B cell (primary cell): ENCODE data around the gene SLC4A11. TPM values are rescaled to one million over a fixed set of nuclear protein-coding genes. Genes with fewer than 3 reads are reported as not detected.
A peak's percentile ranks its signal among the peaks of the same experiment; 100 is the strongest.

Experiments
- ATAC-seq: fragments of 200-7000 bp; cut with Tn5 transposase; one replicate; pipeline ENCODE4 v1.10.0; 2021; ENCODE audit warnings: low read depth, mild to moderate bottlenecking, moderate number of reproducible peaks, moderate library complexity
- CTCF ChIA-PET: fragments of 350-600 bp; sonication (Branson Sonifier 250); formaldehyde crosslinking; loops from one replicate; lab custom pipeline; 2021; ENCODE audit warnings: antibody characterized with exemption, inconsistent platforms; lab: Charles Lee
- POLR2A ChIA-PET: fragments of 350-600 bp; sonication (Branson Sonifier 250); formaldehyde crosslinking; loops from one replicate; lab custom pipeline; 2021; ENCODE audit warnings: antibody characterized with exemption; lab: Charles Lee
- DNase-seq: peaks from one replicate; pipeline ENCODE4 v3.0.0; 2013
- H2AFZ ChIP-seq: 2 replicates; pipeline ENCODE4 v1.6.1; 2012; ENCODE audit warnings: mild to moderate bottlenecking, low read depth, low read length; ENCODE audit not compliant: insufficient read depth, poor library complexity, severe bottlenecking
- H3K27ac ChIP-seq, 2 donors: 1 replicate in 1 of 2; 2 replicates in 1 of 2; pipeline ENCODE4 v1.5.1; 2012 to 2013; ENCODE audit warnings: low read length in 2 of 2, mild to moderate bottlenecking in 2 of 2, moderate library complexity in 1 of 2
- H3K27me3 ChIP-seq, 4 experiments: fragments of 200-600 bp in 1 of 4; sonication (generic) in 1 of 4; replicated peaks in 1 of 4; 1 replicate in 2 of 4; 2 replicates in 2 of 4; pipeline versions ENCODE4 v1.6.1 to v1.7.0; 2013 to 2016; ENCODE audit warnings: low read length in 3 of 4, mild to moderate bottlenecking in 2 of 4, mixed read lengths in 1 of 4, moderate library complexity in 1 of 4; ENCODE audit not compliant: insufficient read depth in 4 of 4, control insufficient read depth in 3 of 4; ENCODE audit errors: control extremely low read depth in 1 of 4
- H3K36me3 ChIP-seq, 2 experiments: replicated peaks in 1 of 2; 1 replicate in 1 of 2; 2 replicates in 1 of 2; pipeline versions ENCODE4 v1.6.1 to v1.7.1; 2013; ENCODE audit warnings: low read length in 1 of 2; ENCODE audit not compliant: insufficient read depth in 2 of 2, control insufficient read depth in 1 of 2; ENCODE audit errors: control extremely low read depth in 1 of 2, extremely low read depth in 1 of 2
- H3K4me1 ChIP-seq, 2 donors: fragments of 200-600 bp in 1 of 2; sonication (generic) in 1 of 2; 1 replicate in 1 of 2; 2 replicates in 1 of 2; pipeline versions ENCODE4 v1.5.1 to v1.6.1; 2013 to 2017; ENCODE audit warnings: low read length in 2 of 2; ENCODE audit not compliant: control insufficient read depth in 2 of 2, insufficient read depth in 2 of 2
- H3K4me2 ChIP-seq: replicated peaks from 2 replicates; pipeline ENCODE3; 2012; ENCODE audit warnings: mild to moderate bottlenecking, low read depth, low read length; ENCODE audit not compliant: poor library complexity, severe bottlenecking
- H3K4me3 ChIP-seq, 5 experiments: fragments of 200-600 bp in 1 of 5; sonication (generic) in 1 of 5; 1 replicate in 3 of 5; 2 replicates in 2 of 5; pipeline versions ENCODE4 v1.5.1 to v1.7.0; 2011 to 2016; ENCODE audit warnings: low read length in 4 of 5, mild to moderate bottlenecking in 4 of 5, low read depth in 2 of 5, control low read depth in 1 of 5, moderate library complexity in 1 of 5; ENCODE audit not compliant: insufficient read depth in 1 of 5; ENCODE audit errors: control extremely low read depth in 1 of 5, extremely low read depth in 1 of 5
- H3K79me2 ChIP-seq: fragments of 200-600 bp; sonication (generic); one replicate; pipeline ENCODE4 v1.6.0; 2016; ENCODE audit warnings: low read length; ENCODE audit not compliant: control insufficient read depth, insufficient read depth
- H3K9ac ChIP-seq: fragments of 200-600 bp; sonication (generic); 2 replicates; pipeline ENCODE4 v1.6.1; 2017; ENCODE audit warnings: mild to moderate bottlenecking, low read length, moderate library complexity
- H3K9me3 ChIP-seq, 3 donors: one replicate each; pipeline versions ENCODE4 v1.6.1 to v1.7.1; 2013; ENCODE audit warnings: low read length in 2 of 3; ENCODE audit not compliant: control insufficient read depth in 2 of 3, insufficient read depth in 1 of 3; ENCODE audit errors: control extremely low read depth in 1 of 3
- H4K20me1 ChIP-seq: 2 replicates; pipeline ENCODE4 v1.6.0; 2012; ENCODE audit warnings: mild to moderate bottlenecking, low read length; ENCODE audit not compliant: insufficient read depth, control insufficient read depth, poor library complexity, severe bottlenecking
- H3K27ac Mint-ChIP-seq: one replicate; pipeline ENCODE4 v1.8.0; 2021; ENCODE audit warnings: mixed read lengths
- H3K27me3 Mint-ChIP-seq: one replicate; pipeline ENCODE4 v1.8.0; 2021; ENCODE audit warnings: mixed read lengths
- H3K4me1 Mint-ChIP-seq: one replicate; pipeline ENCODE4 v1.8.0; 2021; ENCODE audit warnings: mixed read lengths
- H3K4me3 Mint-ChIP-seq: one replicate; pipeline ENCODE4 v1.8.0; 2021; ENCODE audit warnings: mixed read lengths
- H3K9me3 Mint-ChIP-seq: one replicate; pipeline ENCODE4 v1.8.0; 2022; ENCODE audit warnings: mixed read lengths; ENCODE audit not compliant: insufficient read depth
- EZH2 ChIP-seq: IDR thresholded peaks from 2 replicates; pipeline ENCODE4 v1.6.1; 2012; ENCODE audit warnings: borderline replicate concordance, low read depth, mild to moderate bottlenecking, moderate library complexity, low read length; ENCODE audit not compliant: insufficient read depth, poor library complexity, severe bottlenecking
- WGBS: methylation state at CpG from one replicate; pipeline ENCODE4 v1.1.5; 2013; ENCODE audit warnings: missing lambda C conversion rate; ENCODE audit not compliant: insufficient coverage; 5-methylcytosine and 5-hydroxymethylcytosine counted together
- intact Hi-C: fragments of 100-400 bp; cut with micrococcal nuclease; formaldehyde crosslinking; loops from one replicate; pipeline ENCODE4 v1.10.0; 2022
- polyA plus RNA-seq: library from polyadenylated mRNA; depleted of rRNA; stranded (reverse); fragments of >200 nt; gene quantifications from 2 replicates; pipeline ENCODE4 v1.2.3, GENCODE V29; 2012
- total RNA-seq, 2 donors: library from RNA; stranded (reverse); fragments of 120-200 nt in 1 of 2; gene quantifications; 1 replicate in 1 of 2; 2 replicates in 1 of 2; pipeline versions ENCODE4 v1.2.3 to v1.2.4, GENCODE V29; 2013 to 2022
- TF ChIP-seq, protein P1 (sequence below): fragments of 200-600 bp; IDR thresholded peaks from one replicate; pipeline ENCODE4 v1.8.0; 2022; ENCODE audit warnings: antibody characterized with exemption, mild to moderate bottlenecking

SLC4A11 gene
- total and polyA plus RNA-seq, 2 donors (not counting 1 experiment from before 2014, with no cell fraction given): 0.85 to 1.6 TPM

- WGBS: 84% methylated on average over 4 of the region's 4 CpGs
- H3K4me3 ChIP-seq: no peak overlapping the region
- H3K27me3 Mint-ChIP-seq: peaks cover 34% of the 10 kb centered on the region
- no peak overlapping the region for H3K27ac ChIP-seq
- H3K36me3 ChIP-seq: no peaks in the 10 kb centered on the region
- no peaks in the 10 kb centered on the region for H3K9me3 Mint-ChIP-seq
- H2AFZ ChIP-seq: no peak overlapping the region
- no peak overlapping the region for H3K4me2 ChIP-seq
- H3K27me3 ChIP-seq: peaks cover 0 to 60% (median 23%) of the 10 kb centered on the region in 4 experiments
- H3K4me1 ChIP-seq: peaks cover 18 to 22% of the 10 kb centered on the region in 2 donors
- H3K9me3 ChIP-seq: peaks cover 0 to 19% (median 0%) of the 10 kb centered on the region in 3 donors
- H3K9ac ChIP-seq: no peak overlapping the region
- DNase-seq (no peak), ATAC-seq (no peak)
- ChIA-PET CTCF (interaction anchor here (0.5 to 1.2 kb wide), 3 partner anchors 12 to 182 kb away, joined by 3 to 4 read pairs (median 3); no protein-coding TSS in a partner anchor), POLR2A (no interaction called here)
- intact Hi-C loops: no loop called here
- no peaks in the 10 kb centered on the region for H3K79me2 ChIP-seq
- no peak overlapping the region for H3K27ac Mint-ChIP-seq
- TF ChIP-seq, protein P1, sequence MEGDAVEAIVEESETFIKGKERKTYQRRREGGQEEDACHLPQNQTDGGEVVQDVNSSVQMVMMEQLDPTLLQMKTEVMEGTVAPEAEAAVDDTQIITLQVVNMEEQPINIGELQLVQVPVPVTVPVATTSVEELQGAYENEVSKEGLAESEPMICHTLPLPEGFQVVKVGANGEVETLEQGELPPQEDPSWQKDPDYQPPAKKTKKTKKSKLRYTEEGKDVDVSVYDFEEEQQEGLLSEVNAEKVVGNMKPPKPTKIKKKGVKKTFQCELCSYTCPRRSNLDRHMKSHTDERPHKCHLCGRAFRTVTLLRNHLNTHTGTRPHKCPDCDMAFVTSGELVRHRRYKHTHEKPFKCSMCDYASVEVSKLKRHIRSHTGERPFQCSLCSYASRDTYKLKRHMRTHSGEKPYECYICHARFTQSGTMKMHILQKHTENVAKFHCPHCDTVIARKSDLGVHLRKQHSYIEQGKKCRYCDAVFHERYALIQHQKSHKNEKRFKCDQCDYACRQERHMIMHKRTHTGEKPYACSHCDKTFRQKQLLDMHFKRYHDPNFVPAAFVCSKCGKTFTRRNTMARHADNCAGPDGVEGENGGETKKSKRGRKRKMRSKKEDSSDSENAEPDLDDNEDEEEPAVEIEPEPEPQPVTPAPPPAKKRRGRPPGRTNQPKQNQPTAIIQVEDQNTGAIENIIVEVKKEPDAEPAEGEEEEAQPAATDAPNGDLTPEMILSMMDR: no peak
- no peak for TF ChIP-seq EZH2
- no peaks in the 10 kb centered on the region for H4K20me1 ChIP-seq
- peak overlapping the region; percentile 29 for H3K4me3 Mint-ChIP-seq
- peaks cover 17% of the 10 kb centered on the region for H3K4me1 Mint-ChIP-seq
Measured at GRCh38 chr20:3235666-3236324, 3.2 kb downstream of the SLC4A11 start.

GRCh38 chr20:3233991-3234498 is 4.9 kb downstream of the SLC4A11 start:
- DNase-seq (no peak), ATAC-seq (no peak)
- Mint-ChIP-seq H3K4me1 (peaks cover 10% of the 10 kb centered on the region), H3K4me3 (no peak overlapping the region), H3K27me3 (peaks cover 23% of the 10 kb centered on the region), H3K9me3 (no peaks in the 10 kb centered on the region), H3K27ac (no peak overlapping the region)
- Histone ChIP-seq H3K9ac (no peak overlapping the region), H2AFZ (no peak overlapping the region), H3K36me3 (no peaks in the 10 kb centered on the region), H3K4me3 (no peak overlapping the region), H3K9me3 (peaks cover 0 to 7% (median 0%) of the 10 kb centered on the region in 3 donors), H4K20me1 (no peaks in the 10 kb centered on the region), H3K27me3 (peaks cover 0 to 43% (median 15%) of the 10 kb centered on the region in 4 experiments), H3K4me2 (no peak overlapping the region), H3K79me2 (no peaks in the 10 kb centered on the region), H3K27ac (no peak overlapping the region), H3K4me1 (peaks cover 11% of the 10 kb centered on the region in 2 donors)
- 96% methylated on average over 24 of the region's 25 CpGs for WGBS
- ChIA-PET CTCF (no interaction called here), POLR2A (no interaction called here)
- intact Hi-C loops: no loop called here
- TF ChIP-seq EZH2: no peak
- TF ChIP-seq, protein P1: no peak
